HG02759 (cell line): ENCODE data around the gene MED10.

Experiments
- ATAC-seq: cut with Tn5 transposase; IDR thresholded peaks from one replicate; pipeline ENCODE4 v1.9.1; 2021; ENCODE audit warnings: mild to moderate bottlenecking, moderate library complexity; ENCODE audit not compliant: unreplicated experiment

MED10 gene

GRCh38 chr5:6399980-6400910, 21.9 kb upstream of the MED10 start:
- ATAC-seq, result no peak

GRCh38 chr5:6398570-6399230, 20.4 kb upstream of the MED10 start:
- no peak for ATAC-seq

- no peak for ATAC-seq
Measured at GRCh38 chr5:6397536-6398269, 19.4 kb upstream of the MED10 start.

- no peak for ATAC-seq
Measured at GRCh38 chr5:6396836-6397535, 18.6 kb upstream of the MED10 start.

- no peak for ATAC-seq
Measured at GRCh38 chr5:6396043-6396442, 17.7 kb upstream of the MED10 start.

GRCh38 chr5:6395621-6396020, 17.3 kb upstream of the MED10 start:
- ATAC-seq, result no peak

GRCh38 chr5:6395102-6395445, 16.7 kb upstream of the MED10 start:
- no peak for ATAC-seq

- no peak for ATAC-seq
Measured at GRCh38 chr5:6394429-6395101, 16.2 kb upstream of the MED10 start.

GRCh38 chr5:6393596-6394194, 15.3 kb upstream of the MED10 start:
- ATAC-seq, result no peak

GRCh38 chr5:6392561-6392960, 14.2 kb upstream of the MED10 start:
- no peak for ATAC-seq

GRCh38 chr5:6391151-6391550, 12.8 kb upstream of the MED10 start:
- no peak for ATAC-seq

GRCh38 chr5:6389946-6390530, 11.7 kb upstream of the MED10 start:
- no peak for ATAC-seq

- no peak for ATAC-seq
Measured at GRCh38 chr5:6389397-6389796, 11.1 kb upstream of the MED10 start.

GRCh38 chr5:6387970-6388369, 9.6 kb upstream of the MED10 start:
- no peak for ATAC-seq

- ATAC-seq, result no peak
Measured at GRCh38 chr5:6386271-6386670, 7.9 kb upstream of the MED10 start.

- ATAC-seq, result no peak
Measured at GRCh38 chr5:6384856-6385255, 6.5 kb upstream of the MED10 start.

GRCh38 chr5:6383376-6383775, 5.0 kb upstream of the MED10 start:
- ATAC-seq, result no peak

- ATAC-seq, result no peak
Measured at GRCh38 chr5:6379246-6379645, 899 bp upstream of the MED10 start.

GRCh38 chr5:6378766-6379103, 388 bp upstream of the MED10 start:
- peak; percentile 33 for ATAC-seq

- ATAC-seq, result no peak
Measured at GRCh38 chr5:6377582-6377904, 804 bp downstream of the MED10 start.
